ENCODE measurements around the gene MXI1. TPM values are rescaled to one million over a fixed set of nuclear protein-coding genes. Genes with fewer than 3 reads are reported as not detected.

Gene MXI1
- total RNA-seq, 1 donor from 2014 or later: 27.6 TPM

- TF ChIP-seq CTCF (IDR thresholded peaks at IDR 0.05; ENCODE audit: unreplicated experiment): no peak
- H3K36me3 Mint-ChIP-seq (ENCODE audit: insufficient read depth): no peaks in the 10 kb centered on the region
These were observed 67.8 kb downstream of the MXI1 start for GRCh38 chr10:110275128-110275729.

GRCh38 chr10:110276603-110277002 is 69.2 kb downstream of the MXI1 start:
- no peak for TF ChIP-seq CTCF (IDR thresholded peaks at IDR 0.05; ENCODE audit: unreplicated experiment)
- H3K27me3 Mint-ChIP-seq: no peaks in the 10 kb centered on the region
- H3K4me1 Mint-ChIP-seq (ENCODE audit: low read depth): peaks cover 12% of the 10 kb centered on the region
- no peak overlapping the region for H3K27ac Mint-ChIP-seq
- DNase-seq (ENCODE audit: low spot score, unreplicated experiment): no peak
- no peak overlapping the region for H3K4me3 Mint-ChIP-seq (ENCODE audit: low read depth)
- H3K36me3 Mint-ChIP-seq (ENCODE audit: insufficient read depth): peaks cover 5% of the 10 kb centered on the region
- no peaks in the 10 kb centered on the region for H3K9me3 Mint-ChIP-seq (ENCODE audit: low read depth)

More at GRCh38 chr10:110275128-110275729, 67.8 kb downstream of the MXI1 start:
- H3K27ac Mint-ChIP-seq: no peak overlapping the region
- no peak overlapping the region for H3K4me3 Mint-ChIP-seq (ENCODE audit: low read depth)
- H3K4me1 Mint-ChIP-seq (ENCODE audit: low read depth): peaks cover 16% of the 10 kb centered on the region
- DNase-seq (ENCODE audit: low spot score, unreplicated experiment): no peak
- H3K9me3 Mint-ChIP-seq (ENCODE audit: low read depth): no peaks in the 10 kb centered on the region
- no peaks in the 10 kb centered on the region for H3K27me3 Mint-ChIP-seq

GRCh38 chr10:110277591-110277990 is 70.2 kb downstream of the MXI1 start:
- H3K36me3 Mint-ChIP-seq (ENCODE audit: insufficient read depth): peaks cover 5% of the 10 kb centered on the region
- no peaks in the 10 kb centered on the region for H3K9me3 Mint-ChIP-seq (ENCODE audit: low read depth)

GRCh38 chr10:110278562-110279406 is 71.4 kb downstream of the MXI1 start:
- TF ChIP-seq CTCF (IDR thresholded peaks at IDR 0.05; ENCODE audit: unreplicated experiment): no peak
- peaks cover 5% of the 10 kb centered on the region for H3K36me3 Mint-ChIP-seq (ENCODE audit: insufficient read depth)
- no peak for DNase-seq (ENCODE audit: low spot score, unreplicated experiment)
- no peaks in the 10 kb centered on the region for H3K9me3 Mint-ChIP-seq (ENCODE audit: low read depth)
- peaks cover 10% of the 10 kb centered on the region for H3K4me1 Mint-ChIP-seq (ENCODE audit: low read depth)
- no peak overlapping the region for H3K27ac Mint-ChIP-seq
- H3K4me3 Mint-ChIP-seq (ENCODE audit: low read depth): no peak overlapping the region
- no peaks in the 10 kb centered on the region for H3K27me3 Mint-ChIP-seq

More at GRCh38 chr10:110277591-110277990, 70.2 kb downstream of the MXI1 start:
- TF ChIP-seq CTCF (IDR thresholded peaks at IDR 0.05; ENCODE audit: unreplicated experiment): no peak
- no peak for DNase-seq (ENCODE audit: low spot score, unreplicated experiment)
- H3K27ac Mint-ChIP-seq: no peak overlapping the region
- peaks cover 12% of the 10 kb centered on the region for H3K4me1 Mint-ChIP-seq (ENCODE audit: low read depth)
- H3K4me3 Mint-ChIP-seq (ENCODE audit: low read depth): no peak overlapping the region
- H3K27me3 Mint-ChIP-seq: no peaks in the 10 kb centered on the region

- H3K4me3 Mint-ChIP-seq (ENCODE audit: low read depth): no peak overlapping the region
- H3K27me3 Mint-ChIP-seq: no peaks in the 10 kb centered on the region
- peaks cover 8% of the 10 kb centered on the region for H3K4me1 Mint-ChIP-seq (ENCODE audit: low read depth)
- no peak overlapping the region for H3K27ac Mint-ChIP-seq
- TF ChIP-seq CTCF (IDR thresholded peaks at IDR 0.05; ENCODE audit: unreplicated experiment): peak; percentile 76
- peaks cover 5% of the 10 kb centered on the region for H3K36me3 Mint-ChIP-seq (ENCODE audit: insufficient read depth)
- no peaks in the 10 kb centered on the region for H3K9me3 Mint-ChIP-seq (ENCODE audit: low read depth)
- no peak for DNase-seq (ENCODE audit: low spot score, unreplicated experiment)
These were observed 72.1 kb downstream of the MXI1 start for GRCh38 chr10:110279407-110279986.

All from progenitor cell of endocrine pancreas (in vitro differentiated cells).